Measurements from ENCODE around the gene ESRRG.
"Not testable (repeated sequence)": the region's sequence is repeated elsewhere in the genome, so short reads cannot be mapped to it uniquely, and the experiment has no call there.

The ESRRG gene

GRCh38 chr1:216710055-216710454 is 13.2 kb downstream of the ESRRG start:
- Histone ChIP-seq H3K9me3 (ENCODE audit: control insufficient read depth in 5 of 5, low read length in 5 of 5) (no peaks in the 10 kb centered on the region), H3K9ac (ENCODE audit: low read length in 5 of 5) (no peak overlapping the region), H3K36me3 (ENCODE audit: control insufficient read depth in 5 of 5, insufficient read depth in 5 of 5, low read length in 5 of 5) (no peaks in the 10 kb centered on the region), H3K4me3 (ENCODE audit: low read depth in 1 of 5, low read length in 5 of 5) (no peak overlapping the region), H3K27ac (ENCODE audit: low read depth, low read length) (no peak overlapping the region), H3K4me1 (ENCODE audit: control insufficient read depth in 5 of 5, insufficient read depth in 5 of 5, low read length in 5 of 5) (no peaks in the 10 kb centered on the region), H3K27me3 (ENCODE audit: control insufficient read depth in 5 of 5, insufficient read depth in 4 of 5, low read length in 5 of 5) (peaks cover 0 to 3% (median 0%) of the 10 kb centered on the region in 5 donors)

- H3K9me3 ChIP-seq (ENCODE audit: control insufficient read depth in 5 of 5, low read length in 5 of 5), result no peaks in the 10 kb centered on the region
- H3K9ac ChIP-seq (ENCODE audit: low read length in 5 of 5), result no peak overlapping the region
- no peaks in the 10 kb centered on the region for H3K36me3 ChIP-seq (ENCODE audit: control insufficient read depth in 5 of 5, insufficient read depth in 5 of 5, low read length in 5 of 5)
- H3K4me3 ChIP-seq (ENCODE audit: low read depth in 1 of 5, low read length in 5 of 5), result no peak overlapping the region
- peaks cover 0 to 3% (median 0%) of the 10 kb centered on the region in 5 donors for H3K27me3 ChIP-seq (ENCODE audit: control insufficient read depth in 5 of 5, insufficient read depth in 4 of 5, low read length in 5 of 5)
- no peak overlapping the region for H3K27ac ChIP-seq (ENCODE audit: low read depth, low read length)
- no peaks in the 10 kb centered on the region for H3K4me1 ChIP-seq (ENCODE audit: control insufficient read depth in 5 of 5, insufficient read depth in 5 of 5, low read length in 5 of 5)
Observed at GRCh38 chr1:216705676-216706075, 17.6 kb downstream of the ESRRG start.

- not testable (repeated sequence) for H3K27ac ChIP-seq (ENCODE audit: low read depth, low read length); H3K27me3 ChIP-seq (ENCODE audit: control insufficient read depth in 5 of 5, insufficient read depth in 4 of 5, low read length in 5 of 5); H3K36me3 ChIP-seq (ENCODE audit: control insufficient read depth in 5 of 5, insufficient read depth in 5 of 5, low read length in 5 of 5); H3K4me3 ChIP-seq (ENCODE audit: low read depth in 1 of 5, low read length in 5 of 5); H3K9me3 ChIP-seq (ENCODE audit: control insufficient read depth in 5 of 5, low read length in 5 of 5); H3K9ac ChIP-seq (ENCODE audit: low read length in 5 of 5); H3K4me1 ChIP-seq (ENCODE audit: control insufficient read depth in 5 of 5, insufficient read depth in 5 of 5, low read length in 5 of 5)
Observed at GRCh38 chr1:216704065-216704464, 19.2 kb downstream of the ESRRG start.

- Histone ChIP-seq H3K4me3 (ENCODE audit: low read depth in 1 of 5, low read length in 5 of 5) (no peak overlapping the region), H3K4me1 (ENCODE audit: control insufficient read depth in 5 of 5, insufficient read depth in 5 of 5, low read length in 5 of 5) (no peaks in the 10 kb centered on the region), H3K36me3 (ENCODE audit: control insufficient read depth in 5 of 5, insufficient read depth in 5 of 5, low read length in 5 of 5) (no peaks in the 10 kb centered on the region), H3K27me3 (ENCODE audit: control insufficient read depth in 5 of 5, insufficient read depth in 4 of 5, low read length in 5 of 5) (no peaks in the 10 kb centered on the region), H3K27ac (ENCODE audit: low read depth, low read length) (no peak overlapping the region), H3K9ac (ENCODE audit: low read length in 5 of 5) (no peak overlapping the region), H3K9me3 (ENCODE audit: control insufficient read depth in 5 of 5, low read length in 5 of 5) (no peaks in the 10 kb centered on the region)
Observed at GRCh38 chr1:216702170-216702569, 21.1 kb downstream of the ESRRG start.

GRCh38 chr1:216700779-216701178 is 22.4 kb downstream of the ESRRG start:
- Histone ChIP-seq H3K4me3 (ENCODE audit: low read depth in 1 of 5, low read length in 5 of 5) (no peak overlapping the region), H3K27me3 (ENCODE audit: control insufficient read depth in 5 of 5, insufficient read depth in 4 of 5, low read length in 5 of 5) (no peaks in the 10 kb centered on the region), H3K9ac (ENCODE audit: low read length in 5 of 5) (no peak overlapping the region), H3K27ac (ENCODE audit: low read depth, low read length) (no peak overlapping the region), H3K36me3 (ENCODE audit: control insufficient read depth in 5 of 5, insufficient read depth in 5 of 5, low read length in 5 of 5) (no peaks in the 10 kb centered on the region), H3K4me1 (ENCODE audit: control insufficient read depth in 5 of 5, insufficient read depth in 5 of 5, low read length in 5 of 5) (no peaks in the 10 kb centered on the region), H3K9me3 (ENCODE audit: control insufficient read depth in 5 of 5, low read length in 5 of 5) (no peaks in the 10 kb centered on the region)

GRCh38 chr1:216691710-216692109 is 31.5 kb downstream of the ESRRG start:
- H3K4me1 ChIP-seq (ENCODE audit: control insufficient read depth in 5 of 5, insufficient read depth in 5 of 5, low read length in 5 of 5), result no peaks in the 10 kb centered on the region
- H3K36me3 ChIP-seq (ENCODE audit: control insufficient read depth in 5 of 5, insufficient read depth in 5 of 5, low read length in 5 of 5), result no peaks in the 10 kb centered on the region
- H3K27me3 ChIP-seq (ENCODE audit: control insufficient read depth in 5 of 5, insufficient read depth in 4 of 5, low read length in 5 of 5), result no peaks in the 10 kb centered on the region
- no peaks in the 10 kb centered on the region for H3K9me3 ChIP-seq (ENCODE audit: control insufficient read depth in 5 of 5, low read length in 5 of 5)
- no peak overlapping the region for H3K9ac ChIP-seq (ENCODE audit: low read length in 5 of 5)
- no peak overlapping the region for H3K4me3 ChIP-seq (ENCODE audit: low read depth in 1 of 5, low read length in 5 of 5)
- no peak overlapping the region for H3K27ac ChIP-seq (ENCODE audit: low read depth, low read length)

- Histone ChIP-seq H3K9ac (ENCODE audit: low read length in 5 of 5) (no peak overlapping the region), H3K9me3 (ENCODE audit: control insufficient read depth in 5 of 5, low read length in 5 of 5) (no peaks in the 10 kb centered on the region), H3K27ac (ENCODE audit: low read depth, low read length) (no peak overlapping the region), H3K4me1 (ENCODE audit: control insufficient read depth in 5 of 5, insufficient read depth in 5 of 5, low read length in 5 of 5) (no peaks in the 10 kb centered on the region), H3K27me3 (ENCODE audit: control insufficient read depth in 5 of 5, insufficient read depth in 4 of 5, low read length in 5 of 5) (no peaks in the 10 kb centered on the region), H3K4me3 (ENCODE audit: low read depth in 1 of 5, low read length in 5 of 5) (no peak overlapping the region), H3K36me3 (ENCODE audit: control insufficient read depth in 5 of 5, insufficient read depth in 5 of 5, low read length in 5 of 5) (no peaks in the 10 kb centered on the region)
Observed at GRCh38 chr1:216690603-216691002, 32.6 kb downstream of the ESRRG start.

- no peak overlapping the region for H3K4me3 ChIP-seq (ENCODE audit: low read depth in 1 of 5, low read length in 5 of 5)
- no peak overlapping the region for H3K9ac ChIP-seq (ENCODE audit: low read length in 5 of 5)
- no peaks in the 10 kb centered on the region for H3K4me1 ChIP-seq (ENCODE audit: control insufficient read depth in 5 of 5, insufficient read depth in 5 of 5, low read length in 5 of 5)
- H3K27ac ChIP-seq (ENCODE audit: low read depth, low read length), result no peak overlapping the region
- H3K27me3 ChIP-seq (ENCODE audit: control insufficient read depth in 5 of 5, insufficient read depth in 4 of 5, low read length in 5 of 5), result no peaks in the 10 kb centered on the region
- no peaks in the 10 kb centered on the region for H3K9me3 ChIP-seq (ENCODE audit: control insufficient read depth in 5 of 5, low read length in 5 of 5)
- no peaks in the 10 kb centered on the region for H3K36me3 ChIP-seq (ENCODE audit: control insufficient read depth in 5 of 5, insufficient read depth in 5 of 5, low read length in 5 of 5)
Observed at GRCh38 chr1:216688127-216688657, 35.0 kb downstream of the ESRRG start.

GRCh38 chr1:216686860-216687766 is 36.1 kb downstream of the ESRRG start:
- Histone ChIP-seq H3K4me1 (ENCODE audit: control insufficient read depth in 5 of 5, insufficient read depth in 5 of 5, low read length in 5 of 5) (no peaks in the 10 kb centered on the region), H3K36me3 (ENCODE audit: control insufficient read depth in 5 of 5, insufficient read depth in 5 of 5, low read length in 5 of 5) (no peaks in the 10 kb centered on the region), H3K9ac (ENCODE audit: low read length in 5 of 5) (no peak overlapping the region), H3K27ac (ENCODE audit: low read depth, low read length) (no peak overlapping the region), H3K4me3 (ENCODE audit: low read depth in 1 of 5, low read length in 5 of 5) (no peak overlapping the region), H3K9me3 (ENCODE audit: control insufficient read depth in 5 of 5, low read length in 5 of 5) (no peaks in the 10 kb centered on the region), H3K27me3 (ENCODE audit: control insufficient read depth in 5 of 5, insufficient read depth in 4 of 5, low read length in 5 of 5) (no peaks in the 10 kb centered on the region)

GRCh38 chr1:216682752-216683151 is 40.5 kb downstream of the ESRRG start:
- Histone ChIP-seq H3K4me3 (ENCODE audit: low read depth in 1 of 5, low read length in 5 of 5) (no peak overlapping the region), H3K9me3 (ENCODE audit: control insufficient read depth in 5 of 5, low read length in 5 of 5) (no peaks in the 10 kb centered on the region), H3K9ac (ENCODE audit: low read length in 5 of 5) (no peak overlapping the region), H3K4me1 (ENCODE audit: control insufficient read depth in 5 of 5, insufficient read depth in 5 of 5, low read length in 5 of 5) (no peaks in the 10 kb centered on the region), H3K27ac (ENCODE audit: low read depth, low read length) (no peak overlapping the region), H3K27me3 (ENCODE audit: control insufficient read depth in 5 of 5, insufficient read depth in 4 of 5, low read length in 5 of 5) (no peaks in the 10 kb centered on the region), H3K36me3 (ENCODE audit: control insufficient read depth in 5 of 5, insufficient read depth in 5 of 5, low read length in 5 of 5) (no peaks in the 10 kb centered on the region)
